GM21619 (cell line): Measurements from ENCODE around the gene CRADD.
A peak's percentile ranks its signal among the peaks of the same experiment; 100 is the strongest.

ENCODE experiments used
- ATAC-seq: cut with Tn5 transposase; IDR thresholded peaks from one replicate; pipeline ENCODE4 v1.9.1; 2021; ENCODE audit not compliant: unreplicated experiment

CRADD gene

DNA sequence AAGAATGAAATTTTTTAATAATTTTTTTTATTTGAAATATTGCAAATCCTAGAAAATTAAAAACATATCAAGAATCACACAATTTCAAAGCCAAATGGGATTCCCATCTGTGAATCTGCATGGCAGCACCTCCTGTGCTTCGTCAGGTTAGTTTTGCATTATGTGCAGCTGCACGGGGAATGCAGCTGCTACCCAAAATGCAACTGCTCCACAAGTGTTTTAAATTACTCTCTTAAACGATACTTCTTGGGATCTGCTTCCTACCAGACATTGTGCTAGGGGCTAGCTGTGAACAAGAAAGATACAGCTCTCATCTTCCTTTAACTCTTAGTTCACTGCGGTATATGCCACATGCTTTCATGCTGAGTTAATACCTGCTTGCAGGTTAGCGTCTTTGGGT is 154.2 kb downstream of the CRADD start:
- ATAC-seq = no peak

DNA sequence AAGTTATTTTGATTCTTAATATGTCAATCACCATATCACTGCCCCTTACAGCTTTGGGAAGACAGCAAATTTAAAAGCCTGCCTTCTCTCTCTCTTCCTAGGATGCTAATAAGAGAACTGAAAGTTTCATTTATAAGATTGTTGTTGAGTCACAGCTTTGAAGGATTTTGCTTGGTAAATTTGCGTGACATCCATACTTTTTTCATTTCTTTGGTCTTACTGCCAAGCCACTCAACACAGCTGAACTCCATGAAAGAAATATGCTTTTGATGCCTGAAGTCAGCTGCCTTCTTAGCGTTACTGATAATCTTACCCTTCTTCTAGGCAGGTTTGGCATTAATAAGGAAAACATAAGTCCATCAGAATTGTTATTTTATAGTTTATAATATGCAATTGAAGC is 155.0 kb downstream of the CRADD start:
- no peak for ATAC-seq

DNA sequence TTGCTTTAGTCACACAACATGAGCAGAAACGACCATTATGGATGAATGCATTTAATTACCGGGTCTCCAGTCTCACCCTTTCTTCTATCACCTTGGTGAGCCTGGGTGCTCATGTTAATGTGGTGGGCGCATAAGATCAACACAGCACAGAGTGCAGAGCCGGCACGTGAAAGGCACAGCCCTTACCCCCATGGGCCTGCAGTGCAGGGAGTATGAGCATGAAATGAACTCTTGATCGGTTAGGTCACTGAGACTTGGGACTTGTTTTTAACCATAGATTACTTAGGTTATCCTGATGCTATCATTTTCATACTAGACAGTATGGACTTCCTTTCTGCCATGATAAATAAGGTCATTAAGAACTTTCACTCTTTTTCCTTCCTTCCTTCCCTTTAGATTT is 156.8 kb downstream of the CRADD start:
- no peak for ATAC-seq

DNA sequence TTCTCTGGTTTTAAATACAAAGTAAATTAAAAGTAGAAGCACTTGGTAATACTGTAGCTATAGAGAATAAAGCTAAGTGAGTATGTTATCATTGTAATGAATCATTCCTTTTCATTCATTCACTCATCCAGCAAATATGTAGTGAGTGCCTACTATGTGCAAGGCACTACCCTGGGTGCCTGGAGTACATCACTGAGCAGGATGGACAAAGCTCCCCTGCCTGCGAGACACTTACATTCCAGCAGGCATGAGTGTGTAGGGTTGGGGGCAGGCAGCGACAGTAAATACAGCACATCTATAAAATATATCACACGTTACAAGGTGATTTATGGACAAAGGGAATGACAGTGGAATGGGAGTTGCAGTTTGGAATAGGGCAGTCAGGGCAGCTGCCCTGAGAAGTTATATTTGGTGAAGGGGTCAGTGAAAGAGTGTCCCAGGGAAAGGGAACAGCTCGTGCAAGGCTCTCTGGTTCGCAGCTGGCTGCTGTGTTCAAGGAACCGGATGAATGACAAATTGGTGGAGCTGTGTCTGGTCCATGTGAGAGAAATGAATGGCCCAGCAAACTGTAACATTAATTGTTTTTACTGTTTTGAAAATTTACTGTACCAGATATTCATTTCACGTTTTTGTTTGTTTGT is 159.6 kb downstream of the CRADD start:
- ATAC-seq = no peak

GRCh38 chr12:93838193-93838592 is 161.0 kb downstream of the CRADD start:
- no peak for ATAC-seq

- no peak for ATAC-seq
These were observed 161.9 kb downstream of the CRADD start for GRCh38 chr12:93839064-93839463.

- ATAC-seq = no peak
These were observed 164.5 kb downstream of the CRADD start for GRCh38 chr12:93841671-93842070.

DNA sequence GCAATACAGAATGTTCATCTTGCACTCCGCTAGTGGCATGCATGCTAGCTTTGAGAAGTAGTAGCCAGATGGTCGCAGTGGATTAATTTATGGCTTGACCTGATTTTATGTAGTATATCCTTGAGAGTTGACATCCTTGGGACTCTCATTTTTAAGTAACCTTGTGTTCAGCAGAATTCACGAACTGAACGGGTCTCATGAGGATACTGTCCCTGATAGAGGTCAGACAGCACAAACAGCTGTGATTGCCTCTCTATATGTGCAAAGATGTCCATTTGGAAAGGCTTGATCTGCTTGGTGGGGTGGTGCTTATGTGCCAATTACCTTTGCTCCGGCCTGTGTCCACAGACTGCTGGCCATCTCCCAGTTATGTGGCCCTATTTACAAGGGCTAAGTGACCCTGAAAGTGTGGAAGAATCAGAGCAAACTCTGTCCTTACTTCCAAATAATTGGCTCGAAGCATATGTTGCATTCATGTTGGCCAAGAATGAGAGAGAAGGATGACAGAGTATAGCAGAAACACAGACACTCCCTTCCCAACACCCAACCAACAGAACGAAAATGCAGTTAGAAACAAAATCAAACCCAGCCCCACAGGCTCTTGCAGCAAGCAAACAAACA is 167.1 kb downstream of the CRADD start:
- ATAC-seq = no peak

GRCh38 chr12:93846936-93847516 is 169.9 kb downstream of the CRADD start:
- no peak for ATAC-seq

GRCh38 chr12:93847517-93848474 is 170.6 kb downstream of the CRADD start:
- ATAC-seq = peak; percentile 83

GRCh38 chr12:93848523-93849101 is 171.4 kb downstream of the CRADD start:
- ATAC-seq = no peak

- no peak for ATAC-seq
These were observed 172.8 kb downstream of the CRADD start for GRCh38 chr12:93849946-93850345.

DNA sequence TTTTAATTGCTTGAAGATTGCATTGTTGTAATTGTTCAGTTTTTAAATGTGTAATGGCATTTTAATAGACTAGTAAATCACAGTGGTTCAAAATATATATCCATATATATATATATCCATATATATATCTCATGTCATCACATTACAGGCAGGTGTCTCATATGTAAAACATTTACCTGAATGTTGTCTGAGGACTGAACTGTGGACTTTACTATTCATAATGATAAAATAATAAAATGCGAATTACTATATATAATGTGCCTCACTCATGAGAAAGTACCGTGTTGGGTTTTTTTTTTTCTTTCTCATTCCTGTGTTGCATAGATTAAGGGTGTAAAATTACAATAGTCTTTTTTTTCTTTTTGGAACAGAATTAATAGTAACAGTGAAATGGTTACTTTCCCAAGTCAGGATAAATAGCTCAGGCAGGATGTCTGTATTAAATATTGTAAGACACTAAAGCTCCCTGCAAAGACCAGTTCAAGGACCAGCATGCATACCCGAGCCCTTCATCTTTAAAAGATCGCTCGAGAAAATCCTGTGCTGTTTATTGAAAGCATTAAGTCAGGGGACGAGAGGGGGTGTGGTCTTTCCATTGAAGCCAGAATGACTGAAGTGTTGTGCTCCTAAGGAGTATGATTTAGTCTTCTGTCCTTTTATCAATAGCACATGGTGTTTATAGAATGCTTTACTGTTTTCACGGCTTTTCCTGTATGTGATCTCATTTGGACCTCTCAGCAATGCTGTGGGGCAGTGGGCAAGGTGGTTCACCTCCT is 173.5 kb downstream of the CRADD start:
- ATAC-seq = no peak

- ATAC-seq = no peak
These were observed 174.1 kb downstream of the CRADD start for GRCh38 chr12:93851257-93851671.

GRCh38 chr12:93852173-93852591 is 175.0 kb downstream of the CRADD start:
- ATAC-seq = no peak

GRCh38 chr12:93853698-93854478 is 176.7 kb downstream of the CRADD start:
- no peak for ATAC-seq

DNA sequence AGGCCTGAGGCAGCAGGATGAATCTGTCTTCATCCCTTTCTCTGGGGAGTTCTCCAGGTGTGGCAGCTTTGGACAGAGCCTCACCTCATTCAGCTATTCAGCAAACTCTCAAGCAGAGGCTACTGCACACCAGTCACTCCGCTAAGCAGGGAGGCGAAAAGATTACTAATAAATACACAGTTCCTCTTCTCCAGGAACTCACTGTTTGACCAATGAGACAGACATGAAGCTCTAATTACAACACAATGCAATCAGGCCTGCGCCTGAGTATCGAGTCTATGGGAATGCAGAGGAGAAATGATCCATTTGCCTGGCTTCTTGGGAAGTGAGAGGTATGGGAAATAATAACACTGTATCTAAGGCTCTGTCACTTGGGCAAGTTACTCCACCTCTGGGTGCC is 178.1 kb downstream of the CRADD start:
- ATAC-seq = no peak

DNA sequence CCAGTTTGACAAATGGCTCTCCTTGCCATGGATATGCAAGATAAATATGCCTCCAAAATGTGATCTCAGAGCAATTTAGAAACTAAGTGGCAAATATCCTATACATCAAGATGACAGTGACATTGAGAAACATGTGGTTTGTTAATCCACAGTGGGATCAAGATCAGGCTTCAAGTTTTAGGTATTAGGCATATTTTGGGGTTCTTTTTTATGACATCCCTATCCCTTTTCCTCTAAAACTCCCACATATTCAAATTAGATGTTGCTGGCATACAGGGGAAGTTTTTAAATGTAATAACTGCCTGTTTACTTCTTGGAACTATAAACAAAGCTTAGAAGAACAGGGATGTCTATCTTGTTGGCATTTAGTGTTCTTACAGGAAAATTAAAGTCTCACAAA is 179.4 kb downstream of the CRADD start:
- ATAC-seq = no peak

- no peak for ATAC-seq
These were observed 180.2 kb downstream of the CRADD start for GRCh38 chr12:93857279-93857938.
